Testis (tissue), 3 donors: ENCODE data around the gene PEX14. TPM values are rescaled to one million over a fixed set of nuclear protein-coding genes. Genes with fewer than 3 reads are reported as not detected.
A peak's percentile ranks its signal among the peaks of the same experiment; 100 is the strongest.

ENCODE experiments used
- DNase-seq: peaks from one replicate; pipeline ENCODE4 v3.0.0-alpha.2; 2019
- H3K27ac ChIP-seq, 2 donors: fragments of 200-600 bp; sonication (generic); one replicate each; pipeline ENCODE4 v1.5.1; 2019
- H3K27me3 ChIP-seq: fragments of 200-600 bp; sonication (generic); one replicate; pipeline ENCODE4 v1.5.1; 2019
- H3K36me3 ChIP-seq: fragments of 200-600 bp; sonication (generic); one replicate; pipeline ENCODE4 v1.5.1; 2017; ENCODE audit warnings: low read depth; ENCODE audit errors: missing control alignments
- H3K4me1 ChIP-seq: fragments of 200-600 bp; sonication (generic); one replicate; pipeline ENCODE4 v1.5.1; 2019
- H3K4me3 ChIP-seq, 2 donors: fragments of 200-600 bp; sonication (generic); one replicate each; pipeline ENCODE4 v1.5.1; 2017 to 2019
- H3K9me3 ChIP-seq: fragments of 200-600 bp; sonication (generic); one replicate; pipeline ENCODE4 v1.5.1; 2017
- CTCF ChIP-seq, 3 experiments: fragments of 450-650 bp in 2 of 3; fragments of 200-600 bp in 1 of 3; sonication (generic) in 1 of 3; IDR thresholded peaks; one replicate each; pipeline ENCODE4 v1.5.1; 2016 to 2019; ENCODE audit warnings: antibody characterized with exemption in 3 of 3, mild to moderate bottlenecking in 2 of 3, moderate library complexity in 1 of 3
- POLR2A ChIP-seq: fragments of 450-650 bp; IDR thresholded peaks from one replicate; pipeline ENCODE4 v1.6.1; 2017; ENCODE audit warnings: antibody characterized with exemption, mild to moderate bottlenecking, moderate library complexity
- WGBS, 2 donors: methylation state at CpG; one replicate each; pipeline ENCODE4 v1.1.5; 2018; 5-methylcytosine and 5-hydroxymethylcytosine counted together
- intact Hi-C: fragments of 100-400 bp; cut with DNase I; formaldehyde crosslinking; loops from one replicate; pipeline ENCODE4 v1.15.1; 2023; ENCODE audit warnings: low total_unique reads
- polyA plus RNA-seq: library from polyadenylated mRNA; stranded (reverse); fragments of 350-450 nt; fragmentation: Illumina TruSeq; extraction: RNeasy Lipid Tissue Mini Kit (QIAGEN cat#74804); gene quantifications from one replicate; pipeline ENCODE4 v1.2.3, GENCODE V29; 2014; ENCODE audit warnings: low read depth, low replicate concordance; ENCODE audit not compliant: insufficient read depth
- total RNA-seq, 2 donors: library from RNA; depleted of rRNA; stranded (reverse); fragments of >200 nt; gene quantifications; one replicate each; pipeline ENCODE4 v1.2.3, GENCODE V29; 2016

Gene PEX14
- total and polyA plus RNA-seq, 3 donors from 2014 or later: 28.6 to 39.8 (median 30.3) TPM

- no peaks in the 10 kb centered on the region for H3K9me3 ChIP-seq
- H3K36me3 ChIP-seq: no peaks in the 10 kb centered on the region
- DNase-seq: peak; percentile 90
- no peaks in the 10 kb centered on the region for H3K27me3 ChIP-seq
- TF ChIP-seq POLR2A: no peak
- peak; percentile 98 to 100 (median 99) for TF ChIP-seq CTCF (IDR thresholded peaks at IDR 0.05)
- H3K27ac ChIP-seq: peak within 1 kb of the TSS; percentile 71 to 73
- peaks cover 18% of the 10 kb centered on the region for H3K4me1 ChIP-seq
- WGBS, 2 donors: 0 to 2% methylated on average over 7 to 84 of the region's 95 CpGs
- intact Hi-C loops: no loop called here
- H3K4me3 ChIP-seq: peak within 1 kb of the TSS; percentile 61 to 74
These were observed 44.3 kb upstream of the PEX14 start, which contains the start of gene CENPS for GRCh38 chr1:10430216-10431069. Gene CENPS, plus strand, starts transcription at chr1:10430433. Its CDS starts 85 bp downstream, at chr1:10430518.

GRCh38 chr1:10431070-10431730, 43.5 kb upstream of the PEX14 start:
- no peaks in the 10 kb centered on the region for H3K9me3 ChIP-seq
- H3K4me1 ChIP-seq: peaks cover 19% of the 10 kb centered on the region
- intact Hi-C loops: no loop called here
- H3K4me3 ChIP-seq: peak overlapping the region; percentile 61 to 74
- DNase-seq: no peak
- H3K27me3 ChIP-seq: no peaks in the 10 kb centered on the region
- TF ChIP-seq POLR2A (no peak), CTCF (IDR thresholded peaks at IDR 0.05) (no peak)
- 18% methylated on average over 30 of the region's 30 CpGs for WGBS, 2 donors
- no peaks in the 10 kb centered on the region for H3K36me3 ChIP-seq
- peak overlapping the region; percentile 71 to 73 for H3K27ac ChIP-seq

GRCh38 chr1:10432910-10433700, 41.6 kb upstream of the PEX14 start:
- Histone ChIP-seq H3K27me3 (no peaks in the 10 kb centered on the region), H3K27ac (no peak overlapping the region), H3K4me3 (no peak overlapping the region), H3K4me1 (peaks cover 30% of the 10 kb centered on the region), H3K9me3 (no peaks in the 10 kb centered on the region), H3K36me3 (no peaks in the 10 kb centered on the region)
- WGBS, 2 donors: 73 to 78% methylated on average over 13 to 14 of the region's 14 CpGs
- intact Hi-C loops: no loop called here
- no peak for DNase-seq
- TF ChIP-seq CTCF (IDR thresholded peaks at IDR 0.05) (no peak), POLR2A (no peak)

GRCh38 chr1:10433790-10434189, 41.0 kb upstream of the PEX14 start:
- H3K4me3 ChIP-seq: no peak overlapping the region
- WGBS, 2 donors: 77 to 78% methylated on average over 11 of the region's 11 CpGs

More at GRCh38 chr1:10433790-10434189, 41.0 kb upstream of the PEX14 start:
- no peak for DNase-seq
- no peak for TF ChIP-seq CTCF (IDR thresholded peaks at IDR 0.05)
- TF ChIP-seq POLR2A: no peak
- Histone ChIP-seq H3K4me1 (peaks cover 35% of the 10 kb centered on the region), H3K27ac (no peak overlapping the region), H3K36me3 (no peaks in the 10 kb centered on the region), H3K9me3 (no peaks in the 10 kb centered on the region), H3K27me3 (no peaks in the 10 kb centered on the region)
- intact Hi-C loops: no loop called here
